Esophagus squamous epithelium (tissue), 5 donors: Measurements from ENCODE around the gene MAPK8IP3. TPM values are rescaled to one million over a fixed set of nuclear protein-coding genes. Genes with fewer than 3 reads are reported as not detected.

ENCODE experiments used
- DNase-seq: peaks from one replicate; lab custom pipeline; 2025; lab: John Stamatoyannopoulos, UW
- H3K27ac ChIP-seq, 4 donors: fragments of 200-600 bp; sonication (generic); one replicate each; pipeline ENCODE4 v1.5.1; 2016 to 2019; ENCODE audit warnings: mild to moderate bottlenecking in 1 of 4
- H3K27me3 ChIP-seq, 4 donors: fragments of 200-600 bp; sonication (generic); 1 replicate in 3 of 4; 2 replicates in 1 of 4; pipeline versions ENCODE4 v1.5.1 to v1.6.0; 2017 to 2021; ENCODE audit warnings: antibody characterized with exemption in 1 of 4
- H3K36me3 ChIP-seq, 3 donors: fragments of 200-600 bp; sonication (generic); one replicate each; pipeline ENCODE4 v1.5.1; 2016 to 2019
- H3K4me1 ChIP-seq, 3 donors: fragments of 200-600 bp; sonication (generic); one replicate each; pipeline ENCODE4 v1.5.1; 2017 to 2019
- H3K4me3 ChIP-seq, 4 donors: fragments of 200-600 bp; sonication (generic); 1 replicate in 3 of 4; 2 replicates in 1 of 4; pipeline ENCODE4 v1.5.1; 2016 to 2019; ENCODE audit warnings: mild to moderate bottlenecking in 2 of 4, moderate library complexity in 1 of 4
- H3K9me3 ChIP-seq, 3 donors: fragments of 200-600 bp; sonication (generic); one replicate each; pipeline ENCODE4 v1.5.1; 2016 to 2019
- POLR2A ChIP-seq, 4 donors: fragments of 450-650 bp; IDR thresholded peaks; one replicate each; pipeline ENCODE4 v1.6.1; 2017; ENCODE audit warnings: antibody characterized with exemption in 4 of 4, mild to moderate bottlenecking in 4 of 4, moderate library complexity in 3 of 4
- WGBS, 2 donors: methylation state at CpG; one replicate each; pipeline ENCODE4 v1.1.5; 2018; 5-methylcytosine and 5-hydroxymethylcytosine counted together
- intact Hi-C: fragments of 100-400 bp; cut with DNase I; formaldehyde crosslinking; loops from one replicate; pipeline ENCODE4 v1.15.0; 2022
- total RNA-seq, 4 donors: library from RNA; depleted of rRNA; stranded (reverse); fragments of >200 nt; gene quantifications; one replicate each; pipeline ENCODE4 v1.1.0, GENCODE V29; 2016
- TF ChIP-seq, protein P1 (sequence below), 6 experiments: fragments of 450-650 bp in 4 of 6; fragments of 200-600 bp in 2 of 6; sonication (generic) in 2 of 6; IDR thresholded peaks; one replicate each; pipeline ENCODE4 v1.5.1; 2016 to 2019; ENCODE audit warnings: antibody characterized with exemption in 6 of 6, mild to moderate bottlenecking in 4 of 6, moderate library complexity in 4 of 6
- donor health status: DM: yes; HTN: yes; CAD: no.

Gene MAPK8IP3
- total RNA-seq, 4 donors from 2014 or later: 8.6 to 37.6 (median 24.7) TPM

DNA sequence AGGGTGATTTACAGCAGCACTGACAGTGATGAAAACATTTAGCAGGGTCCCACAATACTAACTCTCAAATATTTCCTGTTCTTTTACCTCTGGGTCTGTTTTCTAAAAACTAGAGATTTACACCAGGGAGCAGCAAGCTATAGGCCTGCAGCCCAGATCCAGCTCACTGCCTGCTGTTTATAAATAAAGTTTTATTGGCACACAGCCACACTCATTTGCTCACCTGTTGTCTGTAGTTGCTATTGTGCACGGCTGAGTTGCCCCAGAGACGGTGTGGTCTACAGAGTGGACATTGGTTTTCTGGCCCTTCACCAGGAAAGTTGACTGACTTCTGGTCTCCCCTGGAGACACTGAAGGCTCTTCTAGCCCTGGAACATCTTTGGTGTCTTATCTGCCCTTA lies 44.2 kb upstream of the MAPK8IP3 start:
- no peak for DNase-seq
- Histone ChIP-seq H3K9me3 (no peaks in the 10 kb centered on the region), H3K27me3 (no peaks in the 10 kb centered on the region), H3K27ac (no peak overlapping the region), H3K4me3 (no peak overlapping the region), H3K4me1 (no peaks in the 10 kb centered on the region), H3K36me3 (peaks cover 69 to 100% (median 70%) of the 10 kb centered on the region in 3 donors)
- intact Hi-C loops: no loop called here
- TF ChIP-seq, protein P1, sequence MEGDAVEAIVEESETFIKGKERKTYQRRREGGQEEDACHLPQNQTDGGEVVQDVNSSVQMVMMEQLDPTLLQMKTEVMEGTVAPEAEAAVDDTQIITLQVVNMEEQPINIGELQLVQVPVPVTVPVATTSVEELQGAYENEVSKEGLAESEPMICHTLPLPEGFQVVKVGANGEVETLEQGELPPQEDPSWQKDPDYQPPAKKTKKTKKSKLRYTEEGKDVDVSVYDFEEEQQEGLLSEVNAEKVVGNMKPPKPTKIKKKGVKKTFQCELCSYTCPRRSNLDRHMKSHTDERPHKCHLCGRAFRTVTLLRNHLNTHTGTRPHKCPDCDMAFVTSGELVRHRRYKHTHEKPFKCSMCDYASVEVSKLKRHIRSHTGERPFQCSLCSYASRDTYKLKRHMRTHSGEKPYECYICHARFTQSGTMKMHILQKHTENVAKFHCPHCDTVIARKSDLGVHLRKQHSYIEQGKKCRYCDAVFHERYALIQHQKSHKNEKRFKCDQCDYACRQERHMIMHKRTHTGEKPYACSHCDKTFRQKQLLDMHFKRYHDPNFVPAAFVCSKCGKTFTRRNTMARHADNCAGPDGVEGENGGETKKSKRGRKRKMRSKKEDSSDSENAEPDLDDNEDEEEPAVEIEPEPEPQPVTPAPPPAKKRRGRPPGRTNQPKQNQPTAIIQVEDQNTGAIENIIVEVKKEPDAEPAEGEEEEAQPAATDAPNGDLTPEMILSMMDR (IDR thresholded peaks at IDR 0.05): no peak
- no peak for TF ChIP-seq POLR2A (IDR thresholded peaks at IDR 0.05)
- 75 to 100% methylated on average over 2 of the region's 2 CpGs for WGBS, 2 donors

DNA sequence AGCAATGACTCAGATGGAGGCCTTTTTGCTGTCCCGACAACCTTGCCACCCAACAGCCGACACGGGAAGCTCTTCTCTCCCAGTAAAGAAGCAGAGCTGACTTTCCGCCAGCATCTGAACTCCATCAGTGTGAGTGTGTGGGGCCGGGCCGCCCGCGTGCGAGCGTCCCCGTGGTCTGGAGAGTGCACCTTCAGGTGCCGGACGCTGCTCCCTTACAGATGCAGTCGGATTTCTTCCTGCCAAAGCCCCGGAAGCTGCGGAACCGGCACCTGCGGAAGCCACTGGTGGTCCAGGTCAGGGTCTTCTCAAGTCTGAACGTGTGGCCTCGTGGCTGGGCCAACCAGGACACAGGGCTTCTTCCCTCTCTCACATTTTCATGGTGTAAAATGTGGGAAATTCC lies 43.5 kb upstream of the MAPK8IP3 start:
- H3K4me3 ChIP-seq: no peak overlapping the region
- intact Hi-C loops: no loop called here
- TF ChIP-seq, protein P1 (IDR thresholded peaks at IDR 0.05): no peak
- TF ChIP-seq POLR2A (IDR thresholded peaks at IDR 0.05): no peak
- WGBS, 2 donors: 90 to 94% methylated on average over 2 to 9 of the region's 20 CpGs
- no peaks in the 10 kb centered on the region for H3K27me3 ChIP-seq
- H3K27ac ChIP-seq: no peak overlapping the region
- H3K4me1 ChIP-seq: no peaks in the 10 kb centered on the region
- H3K9me3 ChIP-seq: no peaks in the 10 kb centered on the region
- DNase-seq: no peak
- peaks cover 71 to 100% (median 75%) of the 10 kb centered on the region in 3 donors for H3K36me3 ChIP-seq

DNA sequence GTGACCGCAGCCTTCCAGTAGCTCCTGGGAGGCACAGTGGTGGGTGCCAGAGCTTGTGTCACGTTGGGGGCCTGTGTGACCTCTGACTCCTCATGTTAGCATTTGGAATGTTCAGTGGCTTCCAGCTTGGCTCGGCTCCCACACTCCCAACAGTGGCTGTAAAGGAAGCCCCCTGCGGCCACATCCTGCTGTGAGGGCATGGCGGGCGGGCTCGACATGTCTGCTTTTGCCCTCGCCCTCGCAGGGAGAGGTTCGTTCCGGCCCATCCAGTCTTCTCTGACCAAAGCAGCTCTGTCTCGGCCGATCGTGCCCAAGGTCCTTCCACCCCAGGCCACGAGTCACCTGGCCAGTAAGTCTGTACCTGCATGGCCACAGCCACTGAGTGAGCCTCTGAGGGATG lies 40.2 kb upstream of the MAPK8IP3 start:
- H3K4me3 ChIP-seq: no peak overlapping the region
- no peak overlapping the region for H3K27ac ChIP-seq
- peaks cover 77 to 100% (median 85%) of the 10 kb centered on the region in 3 donors for H3K36me3 ChIP-seq
- 70 to 85% methylated on average over 2 to 11 of the region's 15 CpGs for WGBS, 2 donors
- no peaks in the 10 kb centered on the region for H3K27me3 ChIP-seq
- TF ChIP-seq, protein P1 (IDR thresholded peaks at IDR 0.05): no peak
- TF ChIP-seq POLR2A (IDR thresholded peaks at IDR 0.05): no peak
- no peaks in the 10 kb centered on the region for H3K4me1 ChIP-seq
- intact Hi-C loops: no loop called here
- H3K9me3 ChIP-seq: no peaks in the 10 kb centered on the region
- no peak for DNase-seq

DNA sequence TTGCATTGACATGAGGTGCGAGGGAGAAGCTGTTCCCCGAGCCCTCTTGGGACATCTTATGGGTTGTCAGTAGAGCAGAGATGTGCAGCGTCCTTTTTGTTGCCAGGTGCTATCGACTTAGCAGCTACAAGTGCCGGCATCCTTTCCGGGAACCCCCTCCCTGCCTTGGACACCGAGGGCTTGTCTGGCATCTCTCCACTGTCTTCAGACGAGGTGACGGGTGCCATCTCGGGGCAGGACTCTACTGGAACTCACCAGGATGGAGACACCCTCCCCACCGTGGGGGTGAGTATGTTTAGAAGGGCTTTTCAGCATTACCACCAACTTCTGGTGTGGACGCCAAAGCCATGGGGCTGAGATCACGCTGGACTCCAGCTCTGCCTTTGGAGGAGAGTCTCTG lies 39.7 kb upstream of the MAPK8IP3 start:
- Histone ChIP-seq H3K4me1 (no peaks in the 10 kb centered on the region), H3K27me3 (no peaks in the 10 kb centered on the region), H3K4me3 (no peak overlapping the region), H3K27ac (no peak overlapping the region), H3K9me3 (no peaks in the 10 kb centered on the region), H3K36me3 (peaks cover 81 to 100% (median 84%) of the 10 kb centered on the region in 3 donors)
- intact Hi-C loops: no loop called here
- no peak for DNase-seq
- WGBS, 2 donors: 89 to 90% methylated on average over 12 to 13 of the region's 13 CpGs
- no peak for TF ChIP-seq POLR2A (IDR thresholded peaks at IDR 0.05)
- TF ChIP-seq, protein P1 (IDR thresholded peaks at IDR 0.05): no peak

DNA sequence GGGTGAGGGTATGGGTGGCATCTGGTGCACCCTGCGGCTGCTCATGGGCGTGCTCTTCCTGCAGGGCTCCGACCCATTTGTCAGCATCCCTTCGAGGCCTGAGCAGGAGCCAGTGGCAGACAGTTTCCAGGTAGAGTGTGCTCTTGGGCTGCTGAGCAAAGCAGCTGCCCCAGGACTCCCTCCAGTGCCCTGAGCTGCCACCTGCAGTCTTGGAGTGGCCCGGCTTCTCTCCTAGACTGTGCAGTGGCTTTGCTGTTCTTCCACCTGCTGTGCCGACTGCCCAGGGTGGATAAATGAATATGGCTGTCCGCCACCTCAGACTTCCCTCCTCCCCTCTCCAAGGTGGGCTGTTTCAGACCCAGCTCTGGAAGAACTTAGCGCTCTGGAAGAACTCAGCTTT lies 38.7 kb upstream of the MAPK8IP3 start:
- H3K27ac ChIP-seq: no peak overlapping the region
- no peak for DNase-seq
- TF ChIP-seq POLR2A (IDR thresholded peaks at IDR 0.05): no peak
- TF ChIP-seq, protein P1 (IDR thresholded peaks at IDR 0.05): no peak
- H3K27me3 ChIP-seq: no peaks in the 10 kb centered on the region
- WGBS, 2 donors: 81 to 100% methylated on average over 2 to 4 of the region's 8 CpGs
- no peak overlapping the region for H3K4me3 ChIP-seq
- H3K4me1 ChIP-seq: no peaks in the 10 kb centered on the region
- H3K36me3 ChIP-seq: peaks cover 78 to 100% (median 89%) of the 10 kb centered on the region in 3 donors
- no peaks in the 10 kb centered on the region for H3K9me3 ChIP-seq
- intact Hi-C loops: no loop called here
